NCI-H187 (cell line): Measurements from ENCODE around the gene PCDHA12.
"Not testable (repeated sequence)": the region's sequence is repeated elsewhere in the genome, so short reads cannot be mapped to it uniquely, and the experiment has no call there.

ENCODE experiments used
- DNase-seq, 2 experiments: peaks; one replicate each; lab custom pipeline; 2025; lab: John Stamatoyannopoulos, UW

The PCDHA12 gene

GRCh38 chr5:140875085-140876065 lies at the start of gene PCDHA12:
Gene PCDHA12 (plus strand): TSS chr5:140875308. CDS start chr5:140875473, 165 bp downstream.
- DNase-seq, result no peak

GRCh38 chr5:140827704-140828361 lies 47.3 kb upstream of the PCDHA12 start, which contains the start of gene PCDHA6:
Gene PCDHA6 (plus strand): TSS chr5:140827960. CDS start chr5:140828092, 132 bp downstream.
- DNase-seq, result no peak

- DNase-seq, result no peak
Observed at GRCh38 chr5:140828362-140828737, 46.8 kb upstream of the PCDHA12 start.

GRCh38 chr5:140829511-140830501 lies 45.3 kb upstream of the PCDHA12 start:
- DNase-seq, result not testable (repeated sequence)

GRCh38 chr5:140833993-140834392 lies 41.1 kb upstream of the PCDHA12 start, which contains the start of gene PCDHA7:
Gene PCDHA7 (plus strand): TSS chr5:140834269. CDS start chr5:140834384, 115 bp downstream.
- no peak for DNase-seq

GRCh38 chr5:140834439-140835008 lies 40.6 kb upstream of the PCDHA12 start:
- not testable (repeated sequence) for DNase-seq

GRCh38 chr5:140835622-140836510 lies 39.2 kb upstream of the PCDHA12 start:
- DNase-seq, result no peak

GRCh38 chr5:140840978-140841962 lies 33.8 kb upstream of the PCDHA12 start, which contains the start of gene PCDHA8:
Gene PCDHA8 (plus strand): TSS chr5:140841187. CDS start chr5:140841322, 135 bp downstream.
- no peak for DNase-seq

GRCh38 chr5:140842798-140843733 lies 32.0 kb upstream of the PCDHA12 start:
- DNase-seq, result no peak

GRCh38 chr5:140848139-140849102 lies 26.7 kb upstream of the PCDHA12 start, which contains the start of gene PCDHA9:
Gene PCDHA9 (plus strand): TSS chr5:140848382. CDS start chr5:140848496, 114 bp downstream.
- DNase-seq, result not testable (repeated sequence)

GRCh38 chr5:140849831-140850634 lies 25.1 kb upstream of the PCDHA12 start:
- not testable (repeated sequence) for DNase-seq

- DNase-seq, result peak; percentile 56 to 67
Observed at GRCh38 chr5:140855772-140856674, 19.1 kb upstream of the PCDHA12 start, which contains the start of gene PCDHA10. Gene PCDHA10 (plus strand): TSS chr5:140855897. CDS start chr5:140856049, 152 bp downstream.

GRCh38 chr5:140857177-140857986 lies 17.7 kb upstream of the PCDHA12 start:
- DNase-seq, result no peak

GRCh38 chr5:140857987-140858240 lies 17.2 kb upstream of the PCDHA12 start:
- no peak for DNase-seq
